ENCODE measurements around the gene ADA.
"Not testable (repeated sequence)": the region's sequence is repeated elsewhere in the genome, so short reads cannot be mapped to it uniquely, and the experiment has no call there.

Gene ADA

GRCh38 chr20:44678242-44678641 is 26.7 kb upstream of the ADA start:
- DNase-seq (ENCODE audit: insufficient read length, low spot score) (no peak), FAIRE-seq (no peak)
- no peak for TF ChIP-seq CTCF (IDR thresholded peaks at IDR 0.05; ENCODE audit: insufficient read depth, missing control alignments)

GRCh38 chr20:44672318-44672902 is 20.9 kb upstream of the ADA start:
- DNase-seq (ENCODE audit: insufficient read length, low spot score); FAIRE-seq: not testable (repeated sequence)

- DNase-seq (ENCODE audit: insufficient read length, low spot score); FAIRE-seq: not testable (repeated sequence)
Measured at GRCh38 chr20:44671541-44671940, 20.0 kb upstream of the ADA start.

GRCh38 chr20:44670851-44671250 is 19.4 kb upstream of the ADA start:
- not testable (repeated sequence) for FAIRE-seq; DNase-seq (ENCODE audit: insufficient read length, low spot score)

GRCh38 chr20:44666066-44666465 is 14.6 kb upstream of the ADA start:
- DNase-seq (ENCODE audit: insufficient read length, low spot score) (no peak), FAIRE-seq (no peak)
- TF ChIP-seq CTCF (IDR thresholded peaks at IDR 0.05; ENCODE audit: insufficient read depth, missing control alignments): no peak

- DNase-seq (ENCODE audit: insufficient read length, low spot score): no peak
- TF ChIP-seq CTCF (IDR thresholded peaks at IDR 0.05; ENCODE audit: insufficient read depth, missing control alignments): no peak
- no peak for FAIRE-seq
Measured at GRCh38 chr20:44664131-44664530, 12.6 kb upstream of the ADA start.

- TF ChIP-seq CTCF (IDR thresholded peaks at IDR 0.05; ENCODE audit: insufficient read depth, missing control alignments): no peak
- DNase-seq (ENCODE audit: insufficient read length, low spot score) (no peak), FAIRE-seq (no peak)
Measured at GRCh38 chr20:44662261-44662660, 10.8 kb upstream of the ADA start.

GRCh38 chr20:44660581-44660980 is 9.1 kb upstream of the ADA start:
- DNase-seq (ENCODE audit: insufficient read length, low spot score) (no peak), FAIRE-seq (no peak)
- no peak for TF ChIP-seq CTCF (IDR thresholded peaks at IDR 0.05; ENCODE audit: insufficient read depth, missing control alignments)

GRCh38 chr20:44659931-44660330 is 8.4 kb upstream of the ADA start:
- TF ChIP-seq CTCF (IDR thresholded peaks at IDR 0.05; ENCODE audit: insufficient read depth, missing control alignments): no peak
- FAIRE-seq: no peak
- DNase-seq (ENCODE audit: insufficient read length, low spot score): no peak

All from D721Med (cell line).